Kidney (tissue), 14 donors: ENCODE data around the gene DAZAP2. TPM values are rescaled to one million over a fixed set of nuclear protein-coding genes. Genes with fewer than 3 reads are reported as not detected.

ENCODE experiments used
- DNase-seq, 5 donors: peaks; one replicate each; pipeline ENCODE4 v3.0.0-alpha.2; 2013 to 2020
- FAIRE-seq: peaks from 2 replicates; lab custom pipeline; 2012; peaks lifted over from hg19 to GRCh38; lab: Jason Lieb, UNC
- H3K27ac ChIP-seq, 2 donors: one replicate each; pipeline ENCODE4 v1.7.0; 2013; ENCODE audit warnings: low read depth in 2 of 2, low read length in 2 of 2, inconsistent platforms in 1 of 2
- H3K27me3 ChIP-seq: one replicate; pipeline ENCODE4 v1.7.1; 2013; ENCODE audit warnings: low read length, inconsistent platforms; ENCODE audit not compliant: control insufficient read depth, insufficient read depth
- H3K36me3 ChIP-seq, 3 donors: one replicate each; pipeline versions ENCODE4 v1.7.0 to v1.7.1; 2013; ENCODE audit warnings: low read length in 3 of 3, control low read depth in 1 of 3, inconsistent platforms in 1 of 3; ENCODE audit not compliant: insufficient read depth in 3 of 3, control insufficient read depth in 2 of 3
- H3K4me1 ChIP-seq, 3 donors: one replicate each; pipeline versions ENCODE4 v1.7.0 to v1.7.1; 2013; ENCODE audit warnings: low read length in 3 of 3, inconsistent platforms in 1 of 3, low read depth in 1 of 3; ENCODE audit not compliant: control insufficient read depth in 2 of 3, insufficient read depth in 2 of 3
- H3K4me3 ChIP-seq, 3 donors: one replicate each; pipeline versions ENCODE4 v1.7.0 to v1.8.1; 2013; ENCODE audit warnings: low read length in 3 of 3, control low read depth in 1 of 3, inconsistent platforms in 1 of 3
- H3K9ac ChIP-seq, 3 donors: one replicate each; pipeline versions ENCODE4 v1.7.0 to v1.7.1; 2013; ENCODE audit warnings: low read length in 3 of 3, control low read depth in 1 of 3, inconsistent platforms in 1 of 3
- H3K9me3 ChIP-seq, 3 donors: one replicate each; pipeline versions ENCODE4 v1.7.0 to v1.7.1; 2013; ENCODE audit warnings: low read length in 3 of 3, control low read depth in 1 of 3, inconsistent platforms in 1 of 3; ENCODE audit not compliant: control insufficient read depth in 2 of 3, insufficient read depth in 1 of 3
- CTCF ChIP-seq: IDR thresholded peaks from 3 replicates; pipeline ENCODE4 v1.5.1; 2012; ENCODE audit warnings: mild to moderate bottlenecking, moderate library complexity, borderline replicate concordance; ENCODE audit not compliant: insufficient read depth; ENCODE audit errors: extremely low read depth
- intact Hi-C: fragments of 100-400 bp; cut with DNase I; formaldehyde crosslinking; loops from one replicate; pipeline ENCODE4 v1.11.1; 2022
- polyA plus RNA-seq: library from polyadenylated mRNA; stranded (reverse); fragments of 350-450 nt; fragmentation: Illumina TruSeq; extraction: RNeasy Lipid Tissue Mini Kit (QIAGEN cat#74804); gene quantifications from one replicate; pipeline ENCODE4 v1.2.3, GENCODE V29; 2014; ENCODE audit warnings: low read depth, low replicate concordance; ENCODE audit not compliant: insufficient read depth
- total RNA-seq: library from RNA; stranded (reverse); fragmentation: NEBNext Ultra II Directional; extraction: Animal tissue kit (Norgen Biotek cat#: 25700); gene quantifications from one replicate; pipeline ENCODE4 v1.2.1, GENCODE V29; 2021
- donor health status: control.
- donor health status: control.
- donor health status: control.
- donor health status: control.
- donor health status: control.
- donor health status: DM: yes; HTN: yes; CAD: no.
- donor health status: Normal renal cell carcinoma (clear cell type).

Gene DAZAP2
- total and polyA plus RNA-seq, 2 donors from 2014 or later: 319 to 363 TPM

GRCh38 chr12:51262758-51263177 is 24.1 kb downstream of the DAZAP2 start:
- no peak overlapping the region for H3K4me3 ChIP-seq
- H3K9ac ChIP-seq: no peak overlapping the region
- intact Hi-C loops: no loop called here
- no peaks in the 10 kb centered on the region for H3K4me1 ChIP-seq
- no peaks in the 10 kb centered on the region for H3K9me3 ChIP-seq
- peak; percentile 36 for TF ChIP-seq CTCF
- no peaks in the 10 kb centered on the region for H3K36me3 ChIP-seq
- FAIRE-seq: no peak
- peak overlapping the region in 1 of 2 donors; percentile 32 for H3K27ac ChIP-seq
- no peaks in the 10 kb centered on the region for H3K27me3 ChIP-seq
- peak; percentile 72 to 88 (median 85) for DNase-seq

DNA sequence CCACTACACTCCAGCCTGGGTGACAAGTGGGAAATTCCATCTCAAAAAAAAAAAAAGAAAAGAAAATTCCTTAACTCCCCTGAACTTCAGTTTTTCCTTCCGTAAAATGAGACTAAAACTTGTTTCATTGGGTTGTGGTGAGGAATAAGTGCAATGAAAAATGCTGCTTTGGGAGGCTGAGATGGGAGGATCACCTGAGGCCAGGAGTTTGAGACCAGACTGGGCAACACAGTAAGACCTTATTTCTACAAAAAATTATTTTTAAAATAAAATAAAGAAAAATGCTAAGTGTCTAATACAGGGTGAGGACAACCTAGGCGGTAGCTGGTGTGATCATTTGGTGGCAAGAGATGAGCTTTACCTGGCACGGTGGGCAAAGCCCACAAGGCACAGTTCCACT is 24.7 kb downstream of the DAZAP2 start:
- H3K27ac ChIP-seq: no peak overlapping the region
- no peak for FAIRE-seq

GRCh38 chr12:51264297-51264696 is 25.7 kb downstream of the DAZAP2 start:
- Histone ChIP-seq H3K4me1 (peaks cover 0 to 2% (median 0%) of the 10 kb centered on the region in 3 donors), H3K36me3 (no peaks in the 10 kb centered on the region), H3K4me3 (no peak overlapping the region), H3K27ac (no peak overlapping the region), H3K27me3 (no peaks in the 10 kb centered on the region), H3K9ac (no peak overlapping the region), H3K9me3 (no peaks in the 10 kb centered on the region)
- FAIRE-seq (no peak), DNase-seq (no peak)
- intact Hi-C loops: no loop called here
- TF ChIP-seq CTCF: no peak

More for the DNA sequence above, 24.7 kb downstream of the DAZAP2 start:
- H3K9me3 ChIP-seq: no peaks in the 10 kb centered on the region
- intact Hi-C loops: no loop called here
- no peak overlapping the region for H3K9ac ChIP-seq
- no peak overlapping the region for H3K4me3 ChIP-seq
- no peaks in the 10 kb centered on the region for H3K4me1 ChIP-seq
- no peaks in the 10 kb centered on the region for H3K27me3 ChIP-seq
- no peaks in the 10 kb centered on the region for H3K36me3 ChIP-seq
- DNase-seq: no peak
- no peak for TF ChIP-seq CTCF

GRCh38 chr12:51265024-51265423 is 26.4 kb downstream of the DAZAP2 start:
- no peak for FAIRE-seq
- H3K36me3 ChIP-seq: no peaks in the 10 kb centered on the region
- intact Hi-C loops: no loop called here

More at GRCh38 chr12:51265024-51265423, 26.4 kb downstream of the DAZAP2 start:
- Histone ChIP-seq H3K9me3 (no peaks in the 10 kb centered on the region), H3K4me3 (no peak overlapping the region), H3K4me1 (peaks cover 0 to 3% (median 0%) of the 10 kb centered on the region in 3 donors), H3K9ac (no peak overlapping the region), H3K27ac (no peak overlapping the region), H3K27me3 (no peaks in the 10 kb centered on the region)
- no peak for TF ChIP-seq CTCF
- DNase-seq: no peak
